Erythroblast (primary cell): ENCODE results near the gene NFRKB.

ENCODE experiments used
- GATA1 ChIP-seq: IDR thresholded peaks from 2 replicates; pipeline ENCODE4 v1.6.1; 2011; ENCODE audit warnings: low read depth, mild to moderate bottlenecking, control low read depth, low read length, moderate library complexity
- POLR2A ChIP-seq: IDR thresholded peaks from 2 replicates; pipeline ENCODE4 v1.6.1; 2011; ENCODE audit warnings: mild to moderate bottlenecking, low read length

DNA sequence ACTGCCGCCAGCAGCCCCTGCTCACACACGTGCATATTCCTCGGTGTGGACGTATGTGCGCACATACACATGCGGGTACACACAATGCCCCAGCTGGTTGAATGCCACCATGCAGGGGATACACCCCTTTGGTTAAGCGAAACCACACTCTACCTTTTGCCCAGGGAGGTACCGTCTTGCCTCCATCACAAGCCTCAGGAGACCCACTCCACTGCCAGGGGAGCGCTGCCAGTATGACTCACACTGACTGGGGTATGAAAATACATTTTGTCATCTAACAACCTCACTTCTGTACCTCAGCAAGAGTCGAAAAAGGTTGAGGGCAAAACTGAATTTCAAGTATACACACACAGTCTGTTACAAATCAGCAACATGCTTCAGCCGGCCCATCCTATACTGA is 40.3 kb downstream of the NFRKB start:
- TF ChIP-seq POLR2A (no peak), GATA1 (no peak)
